ENCODE measurements around the gene BICD1. TPM values are rescaled to one million over a fixed set of nuclear protein-coding genes. Genes with fewer than 3 reads are reported as not detected.

The BICD1 gene
- total and polyA plus RNA-seq, 2 donors (not counting 1 experiment from before 2014, with no cell fraction given): 11.1 to 12.4 TPM

DNA sequence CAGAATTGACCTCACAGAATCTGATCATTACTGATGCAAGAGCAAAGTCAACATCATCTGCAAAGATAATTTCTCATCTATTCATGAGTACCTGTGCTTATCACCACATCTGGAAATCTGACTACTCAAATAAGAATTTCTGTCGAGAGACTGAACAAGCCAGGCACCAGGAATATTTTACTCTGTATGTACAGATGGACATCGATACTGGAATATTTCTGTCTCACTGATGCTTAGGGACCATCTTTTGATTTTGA is 105.2 kb downstream of the BICD1 start:
- no peak for TF ChIP-seq EZH2 (IDR thresholded peaks at IDR 0.05; ENCODE audit: low read length, missing control alignments)
- TF ChIP-seq, protein P1, sequence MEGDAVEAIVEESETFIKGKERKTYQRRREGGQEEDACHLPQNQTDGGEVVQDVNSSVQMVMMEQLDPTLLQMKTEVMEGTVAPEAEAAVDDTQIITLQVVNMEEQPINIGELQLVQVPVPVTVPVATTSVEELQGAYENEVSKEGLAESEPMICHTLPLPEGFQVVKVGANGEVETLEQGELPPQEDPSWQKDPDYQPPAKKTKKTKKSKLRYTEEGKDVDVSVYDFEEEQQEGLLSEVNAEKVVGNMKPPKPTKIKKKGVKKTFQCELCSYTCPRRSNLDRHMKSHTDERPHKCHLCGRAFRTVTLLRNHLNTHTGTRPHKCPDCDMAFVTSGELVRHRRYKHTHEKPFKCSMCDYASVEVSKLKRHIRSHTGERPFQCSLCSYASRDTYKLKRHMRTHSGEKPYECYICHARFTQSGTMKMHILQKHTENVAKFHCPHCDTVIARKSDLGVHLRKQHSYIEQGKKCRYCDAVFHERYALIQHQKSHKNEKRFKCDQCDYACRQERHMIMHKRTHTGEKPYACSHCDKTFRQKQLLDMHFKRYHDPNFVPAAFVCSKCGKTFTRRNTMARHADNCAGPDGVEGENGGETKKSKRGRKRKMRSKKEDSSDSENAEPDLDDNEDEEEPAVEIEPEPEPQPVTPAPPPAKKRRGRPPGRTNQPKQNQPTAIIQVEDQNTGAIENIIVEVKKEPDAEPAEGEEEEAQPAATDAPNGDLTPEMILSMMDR (conservative IDR thresholded peaks at IDR 0.05 in 1 of 2, IDR thresholded peaks at IDR 0.05 in 1 of 2; ENCODE audit: low read depth in 1 of 2, low read length in 2 of 2): no peak
- Histone ChIP-seq H2AFZ (ENCODE audit: low read length) (no peak overlapping the region), H3K9ac (ENCODE audit: insufficient read depth, low read length) (no peak overlapping the region), H3K36me3 (ENCODE audit: control insufficient read depth, insufficient read depth, low read length) (no peaks in the 10 kb centered on the region), H3K9me3 (ENCODE audit: control insufficient read depth, insufficient read depth, low read depth, low read length) (no peaks in the 10 kb centered on the region), H3K4me2 (ENCODE audit: extremely low read depth, insufficient read depth, low read length) (no peak overlapping the region), H3K79me2 (ENCODE audit: control insufficient read depth, insufficient read depth, low read length) (no peaks in the 10 kb centered on the region), H3K27me3 (ENCODE audit: control insufficient read depth, insufficient read depth, low read length) (no peaks in the 10 kb centered on the region), H3K4me3 (replicated peaks in 1 of 4; ENCODE audit: control extremely low read depth in 1 of 4, insufficient read depth in 1 of 4, low read depth in 3 of 4, low read length in 4 of 4) (no peak overlapping the region), H3K4me1 (ENCODE audit: control insufficient read depth, extremely low read depth, insufficient read depth, low read length) (no peaks in the 10 kb centered on the region), H4K20me1 (ENCODE audit: control insufficient read depth, extremely low read depth, insufficient read depth, low read length) (no peaks in the 10 kb centered on the region), H3K27ac (ENCODE audit: insufficient read depth, low read length) (no peak overlapping the region)
- no peak for DNase-seq (ENCODE audit: low read depth in 2 of 2)

DNA sequence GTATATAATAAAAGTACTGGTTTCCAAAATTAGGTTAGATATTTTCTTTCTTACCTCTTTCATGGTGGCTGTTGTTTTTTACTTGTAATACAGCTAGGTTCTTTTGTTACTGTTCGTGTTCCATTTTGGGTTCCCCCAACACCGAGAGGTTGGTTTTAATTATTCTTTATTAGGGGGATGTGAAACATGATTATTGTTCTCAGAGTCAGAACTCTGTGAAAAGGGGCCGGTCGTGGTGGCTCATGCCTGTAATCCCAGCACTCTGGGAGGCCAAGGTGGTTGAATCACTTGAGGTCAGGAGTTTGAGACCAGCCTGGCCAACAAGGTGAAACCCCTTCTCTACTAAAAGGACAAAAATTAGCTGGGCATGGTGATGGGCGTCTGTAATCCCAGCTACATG is 108.1 kb downstream of the BICD1 start:
- TF ChIP-seq EZH2 (IDR thresholded peaks at IDR 0.05; ENCODE audit: low read length, missing control alignments): no peak
- TF ChIP-seq, protein P1 (conservative IDR thresholded peaks at IDR 0.05 in 1 of 2, IDR thresholded peaks at IDR 0.05 in 1 of 2; ENCODE audit: low read depth in 1 of 2, low read length in 2 of 2): no peak
- H3K27ac ChIP-seq (ENCODE audit: insufficient read depth, low read length): no peak overlapping the region
- H2AFZ ChIP-seq (ENCODE audit: low read length): no peak overlapping the region
- H3K27me3 ChIP-seq (ENCODE audit: control insufficient read depth, insufficient read depth, low read length): no peaks in the 10 kb centered on the region
- no peak overlapping the region for H3K4me2 ChIP-seq (ENCODE audit: extremely low read depth, insufficient read depth, low read length)
- no peak for DNase-seq (ENCODE audit: low read depth in 2 of 2)
- H3K9ac ChIP-seq (ENCODE audit: insufficient read depth, low read length): no peak overlapping the region
- no peaks in the 10 kb centered on the region for H4K20me1 ChIP-seq (ENCODE audit: control insufficient read depth, extremely low read depth, insufficient read depth, low read length)
- H3K4me3 ChIP-seq (replicated peaks in 1 of 4; ENCODE audit: control extremely low read depth in 1 of 4, insufficient read depth in 1 of 4, low read depth in 3 of 4, low read length in 4 of 4): no peak overlapping the region
- H3K4me1 ChIP-seq (ENCODE audit: control insufficient read depth, extremely low read depth, insufficient read depth, low read length): peaks cover 4% of the 10 kb centered on the region
- peaks cover 1% of the 10 kb centered on the region for H3K36me3 ChIP-seq (ENCODE audit: control insufficient read depth, insufficient read depth, low read length)
- no peaks in the 10 kb centered on the region for H3K79me2 ChIP-seq (ENCODE audit: control insufficient read depth, insufficient read depth, low read length)
- H3K9me3 ChIP-seq (ENCODE audit: control insufficient read depth, insufficient read depth, low read depth, low read length): no peaks in the 10 kb centered on the region

DNA sequence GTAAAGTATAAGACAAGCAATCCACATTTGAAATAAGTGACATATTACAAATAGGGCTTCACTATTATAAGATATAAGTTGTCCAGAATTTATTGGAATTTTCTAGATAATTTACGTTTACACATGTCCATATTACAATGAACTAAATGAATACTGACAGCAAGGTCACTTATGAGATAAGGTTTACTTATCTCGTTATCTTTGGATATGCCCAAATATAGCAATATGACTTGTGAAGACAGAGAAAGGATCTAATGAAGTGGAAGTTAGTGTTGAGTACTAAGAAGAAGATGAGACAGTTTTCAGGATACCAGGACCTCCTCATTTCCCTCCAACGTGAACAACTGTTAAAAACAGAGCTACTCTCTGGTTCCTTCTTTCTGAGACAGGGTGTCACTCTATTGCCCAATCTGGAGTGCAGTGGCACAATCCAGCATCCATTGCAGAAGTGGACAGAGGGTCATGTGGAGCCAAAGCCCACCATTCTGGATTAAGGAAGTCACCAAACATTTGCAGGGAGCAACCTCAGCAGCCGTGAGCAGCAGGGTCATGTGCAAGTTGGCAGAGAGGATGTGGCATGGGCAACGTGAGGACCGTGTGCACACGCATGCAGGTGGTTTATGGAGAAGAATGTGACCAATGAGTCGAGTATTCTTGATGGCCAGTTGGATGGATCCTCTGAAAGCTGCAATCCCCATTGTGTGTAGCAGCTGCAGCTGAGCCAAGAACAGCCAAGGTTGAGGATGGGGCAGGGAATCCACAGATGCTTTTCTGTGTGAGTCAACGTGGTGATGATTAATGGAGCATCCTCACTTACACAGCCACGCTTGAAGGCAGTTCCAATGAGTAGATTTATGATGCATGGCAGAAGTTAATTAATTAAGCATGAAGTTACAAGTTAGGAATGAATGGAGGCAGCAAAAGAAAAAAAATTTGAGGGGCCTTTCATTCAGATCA is 111.0 kb downstream of the BICD1 start:
- TF ChIP-seq EZH2 (IDR thresholded peaks at IDR 0.05; ENCODE audit: low read length, missing control alignments): no peak
- TF ChIP-seq, protein P1 (conservative IDR thresholded peaks at IDR 0.05 in 1 of 2, IDR thresholded peaks at IDR 0.05 in 1 of 2; ENCODE audit: low read depth in 1 of 2, low read length in 2 of 2): no peak
- no peak overlapping the region for H3K9ac ChIP-seq (ENCODE audit: insufficient read depth, low read length)
- peaks cover 4% of the 10 kb centered on the region for H3K4me1 ChIP-seq (ENCODE audit: control insufficient read depth, extremely low read depth, insufficient read depth, low read length)
- H3K27ac ChIP-seq (ENCODE audit: insufficient read depth, low read length): no peak overlapping the region
- H3K79me2 ChIP-seq (ENCODE audit: control insufficient read depth, insufficient read depth, low read length): no peaks in the 10 kb centered on the region
- no peaks in the 10 kb centered on the region for H3K9me3 ChIP-seq (ENCODE audit: control insufficient read depth, insufficient read depth, low read depth, low read length)
- H2AFZ ChIP-seq (ENCODE audit: low read length): no peak overlapping the region
- peak overlapping the region; percentile 33 for H3K4me2 ChIP-seq (ENCODE audit: extremely low read depth, insufficient read depth, low read length)
- peaks cover 1% of the 10 kb centered on the region for H3K36me3 ChIP-seq (ENCODE audit: control insufficient read depth, insufficient read depth, low read length)
- H4K20me1 ChIP-seq (ENCODE audit: control insufficient read depth, extremely low read depth, insufficient read depth, low read length): no peaks in the 10 kb centered on the region
- H3K27me3 ChIP-seq (ENCODE audit: control insufficient read depth, insufficient read depth, low read length): no peaks in the 10 kb centered on the region
- peak; percentile 31 to 97 for DNase-seq (ENCODE audit: low read depth in 2 of 2)
- H3K4me3 ChIP-seq (replicated peaks in 1 of 4; ENCODE audit: control extremely low read depth in 1 of 4, insufficient read depth in 1 of 4, low read depth in 3 of 4, low read length in 4 of 4): no peak overlapping the region
